Fibroblast of skin of back (primary cell): ENCODE data around the gene TM2D3.

ENCODE experiments used
- DNase-seq: peaks from one replicate; pipeline ENCODE4 v3.0.0-alpha.2; 2013

Gene TM2D3

DNA sequence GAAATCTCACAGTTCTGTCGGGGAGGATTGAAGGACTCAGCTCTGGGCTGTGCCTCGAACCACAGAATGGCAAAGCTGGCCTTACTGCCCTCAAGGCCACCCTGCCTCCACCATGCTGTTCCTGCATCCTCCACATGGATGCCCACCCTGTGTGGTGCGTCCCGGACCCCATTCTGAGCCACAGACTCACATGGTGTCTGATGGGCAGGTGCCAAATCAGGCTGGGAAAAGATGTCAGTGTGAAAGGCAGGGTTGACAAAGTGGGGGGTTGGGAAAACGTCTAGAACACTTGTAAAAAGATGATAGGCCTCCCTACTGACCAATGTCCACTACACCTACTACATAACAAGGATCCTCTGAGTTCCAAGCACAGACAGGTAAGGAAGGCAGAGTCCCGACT is 49.4 kb downstream of the TM2D3 start:
- DNase-seq: no peak

GRCh38 chr15:101600035-101600434 is 52.1 kb downstream of the TM2D3 start:
- no peak for DNase-seq

DNA sequence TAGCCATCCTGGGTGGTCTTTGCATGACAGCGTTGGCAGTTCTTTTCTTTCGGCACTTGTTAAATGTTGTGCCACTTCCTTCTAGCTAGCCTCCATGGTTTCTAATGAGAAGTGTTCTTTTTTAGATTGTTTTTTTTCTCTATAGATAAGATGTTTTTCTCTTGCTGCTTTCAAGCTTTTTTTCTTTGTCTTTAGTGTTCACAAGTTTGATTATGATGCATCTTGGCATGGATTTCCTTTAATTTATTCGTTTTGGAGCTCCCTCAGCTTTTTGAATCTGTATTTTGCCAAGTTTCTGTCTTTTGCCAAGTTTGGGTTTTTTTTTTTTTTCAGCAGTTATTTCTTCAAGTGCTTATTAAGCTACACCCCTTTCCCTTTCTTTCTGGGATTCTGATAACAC is 53.1 kb downstream of the TM2D3 start:
- no peak for DNase-seq

DNA sequence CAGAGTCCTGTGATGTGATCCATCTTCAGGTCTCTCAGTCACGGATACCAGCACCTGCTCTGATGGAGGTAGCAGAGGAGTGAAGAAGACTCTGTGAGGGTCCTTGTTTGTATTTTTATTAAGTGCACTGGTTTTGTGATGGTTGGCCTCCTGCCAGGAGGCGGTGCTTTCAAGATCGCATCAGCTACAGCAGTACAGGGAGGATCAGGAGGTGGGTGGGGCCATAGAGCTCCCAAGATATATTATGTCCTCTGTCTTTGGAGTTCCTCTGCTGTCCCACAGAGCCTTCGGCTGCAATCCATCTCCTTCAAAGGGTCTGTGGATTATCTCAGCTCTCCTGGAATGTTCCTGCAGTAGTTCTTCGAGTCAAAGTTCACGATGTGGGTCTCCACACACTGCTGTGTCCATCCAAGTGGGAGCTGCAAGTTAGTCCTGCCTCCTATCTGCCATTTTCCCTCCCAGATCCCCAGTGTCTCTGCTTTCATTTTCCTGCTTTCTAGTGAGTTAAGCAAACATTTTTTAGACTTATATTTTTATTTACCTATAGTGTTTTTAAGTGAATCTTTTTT is 54.7 kb downstream of the TM2D3 start:
- no peak for DNase-seq

DNA sequence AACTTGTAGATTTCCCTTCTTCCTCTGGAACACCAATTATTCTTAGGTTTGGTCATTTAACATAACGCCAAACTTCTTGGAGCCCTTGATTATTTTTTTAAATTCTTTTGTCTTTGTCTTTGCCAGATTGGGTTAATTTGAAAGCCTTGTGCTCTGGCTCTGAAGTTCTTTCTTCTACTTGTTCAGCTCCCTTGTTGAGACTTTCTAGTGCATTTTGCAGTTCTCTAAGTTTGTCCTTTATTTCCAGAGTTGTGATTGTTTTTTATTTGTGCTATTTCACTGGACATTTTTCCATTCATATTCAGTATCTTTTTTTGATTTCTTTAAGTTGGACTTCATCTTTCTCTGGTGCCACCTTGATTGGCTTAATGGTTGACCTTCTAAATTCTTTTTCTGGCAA is 55.5 kb downstream of the TM2D3 start:
- no peak for DNase-seq
